Renal cortical epithelial cell (primary cell): ENCODE data around the gene BOK. TPM values are rescaled to one million over a fixed set of nuclear protein-coding genes. Genes with fewer than 3 reads are reported as not detected.

ENCODE experiments used
- DNase-seq: peaks from one replicate; pipeline ENCODE4 v3.0.0-alpha.2; 2011; ENCODE audit warnings: low read depth
- total RNA-seq: library from RNA; depleted of rRNA; stranded (reverse); fragments of >200 nt; gene quantifications from 2 replicates; pipeline ENCODE4 v1.2.3, GENCODE V29; 2014

Gene BOK
- total RNA-seq, 1 donor from 2014 or later: 61.0 TPM

- DNase-seq: no peak
Observed at GRCh38 chr2:241619597-241620418, 61.3 kb downstream of the BOK start.

- peak; percentile 27 for DNase-seq
Observed at GRCh38 chr2:241620419-241620769, 61.8 kb downstream of the BOK start.

Other genes with a start within 250 kb of the BOK start
- gene HDLBP, start 243.1 kb upstream of the BOK start, total RNA-seq: 531 and 826 TPM in 2 replicates
- gene SEPTIN2, start 242.8 kb upstream of the BOK start, total RNA-seq: 560 and 750 TPM in 2 replicates
- 51.6 and 62.0 TPM in 2 replicates for gene FARP2, start 202.5 kb upstream of the BOK start, total RNA-seq
- 240 and 280 TPM in 2 replicates for gene STK25, start 50.2 kb upstream of the BOK start, total RNA-seq
- 35.1 and 39.2 TPM in 2 replicates for gene THAP4, start 78.4 kb downstream of the BOK start, total RNA-seq
- gene ATG4B, start 78.9 kb downstream of the BOK start, total RNA-seq: 53.0 and 106 TPM in 2 replicates
- gene DTYMK, start 128.1 kb downstream of the BOK start, total RNA-seq: 12.2 and 47.4 TPM in 2 replicates
- 15.1 and 22.7 TPM in 2 replicates for gene ING5, start 143.3 kb downstream of the BOK start, total RNA-seq
- 12.5 and 22.4 TPM in 2 replicates for gene D2HGDH, start 175.9 kb downstream of the BOK start, total RNA-seq
- 0.17 and 0.70 TPM in 2 replicates for gene GAL3ST2, start 218.1 kb downstream of the BOK start, total RNA-seq